H1 (cell line): ENCODE measurements around the gene OR2T6.

Experiments
- CTCF ChIP-seq, 3 experiments: IDR thresholded peaks; 1 replicate in 2 of 3; 2 replicates in 1 of 3; pipeline versions ENCODE4 v1.5.1 to v1.6.1; 2011; ENCODE audit warnings: low read length in 3 of 3, mild to moderate bottlenecking in 3 of 3, inconsistent platforms in 2 of 3, low read depth in 1 of 3, moderate library complexity in 1 of 3; ENCODE audit not compliant: insufficient read depth in 1 of 3; ENCODE audit errors: control extremely low read depth in 1 of 3
- EP300 ChIP-seq, 2 experiments: IDR thresholded peaks; 1 replicate in 1 of 2; 2 replicates in 1 of 2; pipeline ENCODE4 v1.6.1; 2011 to 2012; ENCODE audit warnings: low read depth in 2 of 2, low read length in 2 of 2, mild to moderate bottlenecking in 2 of 2, borderline replicate concordance in 1 of 2, inconsistent platforms in 1 of 2, moderate library complexity in 1 of 2
- KDM1A ChIP-seq: fragments of 200-600, 300-600 bp; sonication (generic); IDR thresholded peaks from 2 replicates; pipeline ENCODE4 v1.7.1; 2016; ENCODE audit warnings: mild to moderate bottlenecking, low read length, borderline replicate concordance
- NRF1 ChIP-seq: IDR thresholded peaks from 2 replicates; pipeline ENCODE4 v1.6.1; 2011; ENCODE audit warnings: mild to moderate bottlenecking, low read depth, low read length, improper control_type of control experiment
- SRF ChIP-seq: IDR thresholded peaks from 2 replicates; pipeline ENCODE4 v1.6.1; 2011; ENCODE audit warnings: mild to moderate bottlenecking, low read depth, low read length, moderate library complexity
- USF2 ChIP-seq: IDR thresholded peaks from 2 replicates; pipeline ENCODE4 v1.6.1; 2011; ENCODE audit warnings: low read length, improper control_type of control experiment
- YY1 ChIP-seq: IDR thresholded peaks from 2 replicates; pipeline ENCODE4 v1.6.1; 2011; ENCODE audit warnings: low read depth, mild to moderate bottlenecking, low read length

- TF ChIP-seq CTCF (IDR thresholded peaks at IDR 0.05; ENCODE audit: control extremely low read depth in 1 of 3, insufficient read depth in 1 of 3, low read depth in 1 of 3, low read length in 3 of 3) (no peak), YY1 (no peak), USF2 (no peak), EP300 (IDR thresholded peaks at IDR 0.05; ENCODE audit: borderline replicate concordance in 1 of 2, low read depth in 2 of 2, low read length in 2 of 2) (no peak), NRF1 (no peak), SRF (no peak), KDM1A (no peak)
Measured at GRCh38 chr1:248380854-248381253, 5.3 kb downstream of the OR2T6 start.
